Gastrocnemius medialis (tissue), 4 donors: ENCODE results near the gene NEXN.

Experiments used
- CTCF ChIP-seq, 5 experiments: fragments of 450-650 bp in 3 of 5; fragments of 200-600 bp in 2 of 5; sonication (generic) in 2 of 5; IDR thresholded peaks in 4 of 5; conservative IDR thresholded peaks in 1 of 5; 1 replicate in 4 of 5; 2 replicates in 1 of 5; pipeline ENCODE4 v1.5.1; 2016 to 2019; ENCODE audit warnings: antibody characterized with exemption in 5 of 5, mild to moderate bottlenecking in 3 of 5, moderate library complexity in 3 of 5
- POLR2A ChIP-seq, 2 donors: fragments of 450-650 bp; IDR thresholded peaks; one replicate each; pipeline ENCODE4 v1.6.1; 2017; ENCODE audit warnings: antibody characterized with exemption in 2 of 2, mild to moderate bottlenecking in 2 of 2, moderate library complexity in 2 of 2

- no peak for TF ChIP-seq CTCF (IDR thresholded peaks at IDR 0.05 in 4 of 5, conservative IDR thresholded peaks at IDR 0.05 in 1 of 5)
- TF ChIP-seq POLR2A (IDR thresholded peaks at IDR 0.05): no peak
Measured at GRCh38 chr1:77956464-77956863, 68.0 kb downstream of the NEXN start.
